Measurements from ENCODE around the gene DPH1. TPM values are rescaled to one million over a fixed set of nuclear protein-coding genes. Genes with fewer than 3 reads are reported as not detected.
A peak's percentile ranks its signal among the peaks of the same experiment; 100 is the strongest.

Gene DPH1
- total and polyA plus RNA-seq, 8 donors = 11.6 to 188 (median 31.5) TPM

DNA sequence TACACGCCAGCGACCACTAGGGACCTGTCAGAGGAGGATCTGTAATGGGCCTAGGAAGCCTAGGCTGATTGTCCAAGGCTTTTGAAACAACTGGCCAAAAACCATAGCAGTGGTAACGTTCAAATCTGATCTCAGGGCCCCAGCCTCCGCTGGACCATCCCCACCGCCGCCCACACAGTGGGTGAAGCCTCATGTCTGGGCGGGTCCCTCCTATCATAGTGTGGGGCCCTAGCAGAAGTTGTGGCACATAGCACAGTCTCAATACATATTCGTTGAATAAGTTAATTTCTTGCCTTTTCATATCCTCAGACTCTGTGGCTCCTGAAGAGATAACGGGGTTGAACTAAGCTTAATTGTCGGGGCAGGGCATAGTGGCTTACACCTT is 818 bp downstream of the DPH1 start:
- peaks cover 0 to 21% (median 20%) of the 10 kb centered on the region in 4 donors for H3K36me3 ChIP-seq
- peak overlapping the region; percentile 94 to 100 (median 100) for H3K4me3 ChIP-seq
- no peak for TF ChIP-seq POLR2A (IDR thresholded peaks at IDR 0.05)
- TF ChIP-seq, protein P1, sequence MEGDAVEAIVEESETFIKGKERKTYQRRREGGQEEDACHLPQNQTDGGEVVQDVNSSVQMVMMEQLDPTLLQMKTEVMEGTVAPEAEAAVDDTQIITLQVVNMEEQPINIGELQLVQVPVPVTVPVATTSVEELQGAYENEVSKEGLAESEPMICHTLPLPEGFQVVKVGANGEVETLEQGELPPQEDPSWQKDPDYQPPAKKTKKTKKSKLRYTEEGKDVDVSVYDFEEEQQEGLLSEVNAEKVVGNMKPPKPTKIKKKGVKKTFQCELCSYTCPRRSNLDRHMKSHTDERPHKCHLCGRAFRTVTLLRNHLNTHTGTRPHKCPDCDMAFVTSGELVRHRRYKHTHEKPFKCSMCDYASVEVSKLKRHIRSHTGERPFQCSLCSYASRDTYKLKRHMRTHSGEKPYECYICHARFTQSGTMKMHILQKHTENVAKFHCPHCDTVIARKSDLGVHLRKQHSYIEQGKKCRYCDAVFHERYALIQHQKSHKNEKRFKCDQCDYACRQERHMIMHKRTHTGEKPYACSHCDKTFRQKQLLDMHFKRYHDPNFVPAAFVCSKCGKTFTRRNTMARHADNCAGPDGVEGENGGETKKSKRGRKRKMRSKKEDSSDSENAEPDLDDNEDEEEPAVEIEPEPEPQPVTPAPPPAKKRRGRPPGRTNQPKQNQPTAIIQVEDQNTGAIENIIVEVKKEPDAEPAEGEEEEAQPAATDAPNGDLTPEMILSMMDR (IDR thresholded peaks at IDR 0.05) = peak in 3 of 7 experiments; percentile 16 to 36 (median 16)
- 10 to 22% (median 12%) methylated on average over 10 of the region's 10 CpGs for WGBS, 5 donors
- no peaks in the 10 kb centered on the region for H3K9me3 ChIP-seq
- intact Hi-C loops (cut with DNase I; ENCODE audit: low total_unique reads) = no loop called here
- DNase-seq = no peak
- H3K27ac ChIP-seq = peak overlapping the region in 3 of 5 donors; percentile 79 to 83 (median 79)
- H3K27me3 ChIP-seq = peaks cover 0 to 39% (median 17%) of the 10 kb centered on the region in 3 donors
- H3K4me1 ChIP-seq = peaks cover 20 to 50% (median 43%) of the 10 kb centered on the region in 4 donors

DNA sequence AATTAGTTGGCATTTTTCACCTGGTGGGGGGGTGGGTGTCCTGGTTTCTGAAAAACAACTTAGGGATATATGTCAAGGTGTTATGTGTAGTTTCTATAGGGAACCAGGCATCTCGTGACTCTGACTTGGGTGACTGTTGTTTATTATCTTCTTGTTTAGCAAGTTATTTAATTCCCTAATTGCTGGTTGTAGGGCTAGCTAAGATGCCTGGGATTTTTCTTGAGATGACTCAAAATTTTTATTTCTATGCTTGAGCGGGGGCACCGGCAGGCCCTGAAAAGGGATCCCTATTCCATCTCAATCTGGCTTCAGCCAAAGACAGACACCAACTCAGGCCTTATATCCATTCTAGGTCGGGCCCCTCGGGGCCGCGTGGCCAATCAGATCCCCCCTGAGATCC is 3.2 kb downstream of the DPH1 start:
- 90 to 97% (median 94%) methylated on average over 7 of the region's 7 CpGs for WGBS, 5 donors
- no peak for DNase-seq
- intact Hi-C loops (cut with DNase I; ENCODE audit: low total_unique reads) = no loop called here

DNA sequence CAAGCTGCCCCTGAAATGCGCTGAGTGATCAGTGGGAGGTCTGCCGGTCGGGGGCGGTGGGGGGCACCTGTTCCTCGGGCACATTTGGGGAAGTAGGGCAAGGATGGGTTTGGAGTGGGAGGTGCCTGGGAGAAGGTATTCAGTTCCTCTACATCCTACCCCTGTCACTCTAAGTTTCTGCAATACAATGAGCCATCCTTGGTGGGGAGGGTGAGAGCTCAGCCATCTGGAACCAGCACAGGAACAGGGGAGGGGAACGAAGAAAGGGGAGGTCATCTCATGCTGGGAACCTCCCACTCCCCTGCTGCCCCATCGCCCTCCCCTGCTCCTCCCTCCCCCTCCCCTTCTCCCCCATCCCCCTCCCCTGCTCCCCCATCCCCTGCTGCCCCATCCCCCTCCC is 4.2 kb downstream of the DPH1 start:
- no peaks in the 10 kb centered on the region for H3K9me3 ChIP-seq
- WGBS, 5 donors = 85 to 94% (median 88%) methylated on average over 7 of the region's 7 CpGs
- TF ChIP-seq EP300 (IDR thresholded peaks at IDR 0.05) (no peak), POLR2A (IDR thresholded peaks at IDR 0.05) (no peak), POLR2AphosphoS5 (IDR thresholded peaks at IDR 0.05) (no peak)
- TF ChIP-seq, protein P1 (IDR thresholded peaks at IDR 0.05) = no peak
- peaks cover 0 to 5% (median 0%) of the 10 kb centered on the region in 3 donors for H3K27me3 ChIP-seq
- no peak overlapping the region for H3K4me3 ChIP-seq
- no peak for DNase-seq
- peaks cover 16 to 54% (median 52%) of the 10 kb centered on the region in 4 donors for H3K36me3 ChIP-seq
- intact Hi-C loops (cut with DNase I; ENCODE audit: low total_unique reads) = no loop called here
- peaks cover 15 to 42% (median 34%) of the 10 kb centered on the region in 4 donors for H3K4me1 ChIP-seq
- no peak overlapping the region for H3K27ac ChIP-seq

More for the DNA sequence above, 3.2 kb downstream of the DPH1 start:
- H3K4me3 ChIP-seq = no peak overlapping the region
- H3K9me3 ChIP-seq = no peaks in the 10 kb centered on the region
- H3K36me3 ChIP-seq = peaks cover 16 to 45% (median 44%) of the 10 kb centered on the region in 4 donors
- H3K27me3 ChIP-seq = peaks cover 0 to 15% (median 5%) of the 10 kb centered on the region in 3 donors
- no peak for TF ChIP-seq POLR2A (IDR thresholded peaks at IDR 0.05)
- TF ChIP-seq, protein P1 (IDR thresholded peaks at IDR 0.05) = no peak
- no peak overlapping the region for H3K27ac ChIP-seq
- H3K4me1 ChIP-seq = peaks cover 15 to 42% (median 34%) of the 10 kb centered on the region in 4 donors

DNA sequence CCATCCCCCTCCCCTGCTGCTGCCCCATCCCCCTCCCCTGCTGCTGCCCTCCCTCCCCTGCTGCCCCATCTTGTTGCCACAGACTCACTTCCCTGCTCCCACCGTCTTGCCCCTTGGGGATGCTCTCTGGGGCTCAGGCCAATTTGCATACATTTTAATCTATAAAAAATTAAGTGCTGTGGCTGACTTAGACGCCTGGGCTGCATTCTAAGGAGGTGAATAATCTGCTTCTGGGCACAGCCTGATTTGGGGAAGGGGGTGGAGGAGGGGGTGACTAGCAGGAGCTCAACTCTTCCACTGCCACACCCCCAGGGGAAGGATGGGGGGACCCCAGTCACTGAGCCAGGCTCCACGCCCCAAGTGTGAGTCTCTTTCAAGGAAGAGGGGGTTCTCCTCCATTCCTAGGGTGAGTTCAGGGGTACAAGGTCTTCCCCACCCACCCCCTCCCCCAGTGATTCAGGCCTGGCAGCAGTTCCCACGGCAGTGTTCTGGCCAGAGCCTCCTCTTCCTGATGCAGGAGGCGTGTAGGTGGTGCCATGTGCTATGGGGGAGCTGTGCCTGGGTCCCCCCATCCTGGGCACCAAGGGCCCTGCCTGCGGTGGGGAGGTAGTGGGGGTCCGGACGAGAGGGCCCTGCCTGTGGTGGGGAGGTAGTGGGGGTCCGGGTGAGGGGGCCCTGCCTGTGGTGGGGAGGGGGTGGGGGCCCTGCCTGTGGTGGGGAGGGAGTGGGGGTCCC is 5.0 kb downstream of the DPH1 start:
- 55 to 93% (median 65%) methylated on average over 4 to 9 of the region's 9 CpGs for WGBS, 5 donors
- peaks cover 16 to 60% (median 55%) of the 10 kb centered on the region in 4 donors for H3K36me3 ChIP-seq
- intact Hi-C loops (cut with DNase I; ENCODE audit: low total_unique reads) = no loop called here
- no peak for TF ChIP-seq POLR2AphosphoS5 (IDR thresholded peaks at IDR 0.05)
- TF ChIP-seq, protein P1 (IDR thresholded peaks at IDR 0.05) = no peak
- no peak for TF ChIP-seq EP300 (IDR thresholded peaks at IDR 0.05)
- no peak for TF ChIP-seq POLR2A (IDR thresholded peaks at IDR 0.05)
- no peaks in the 10 kb centered on the region for H3K27me3 ChIP-seq
- H3K4me3 ChIP-seq = no peak overlapping the region
- no peaks in the 10 kb centered on the region for H3K9me3 ChIP-seq
- H3K4me1 ChIP-seq = peaks cover 15 to 35% (median 29%) of the 10 kb centered on the region in 4 donors
- no peak overlapping the region for H3K27ac ChIP-seq
- DNase-seq = no peak
